Neuronal stem cell (in vitro differentiated cells): Measurements from ENCODE around the gene ZNF804A.

ENCODE experiments used
- DNase-seq: peaks from one replicate; pipeline ENCODE4 v3.0.0-alpha.2; 2013; ENCODE audit warnings: low spot score
- H2AFZ ChIP-seq: one replicate; pipeline ENCODE4 v1.6.1; 2013; ENCODE audit warnings: mild to moderate bottlenecking, low read length, inconsistent platforms
- H2AK5ac ChIP-seq: 2 replicates; pipeline ENCODE4 v1.6.1; 2013; ENCODE audit warnings: low read depth, mild to moderate bottlenecking, inconsistent platforms, low read length, moderate library complexity, mixed read lengths
- H2BK120ac ChIP-seq: 2 replicates; pipeline ENCODE4 v1.6.1; 2013; ENCODE audit warnings: low read depth, mild to moderate bottlenecking, inconsistent platforms, low read length, moderate library complexity, mixed read lengths
- H2BK12ac ChIP-seq: one replicate; pipeline ENCODE4 v1.6.1; 2013; ENCODE audit warnings: low read length, inconsistent platforms
- H2BK15ac ChIP-seq: 2 replicates; pipeline ENCODE4 v1.6.1; 2013; ENCODE audit warnings: mild to moderate bottlenecking, low read length, inconsistent platforms, mixed read lengths
- H2BK5ac ChIP-seq: one replicate; pipeline ENCODE4 v1.6.1; 2013; ENCODE audit warnings: inconsistent platforms, mild to moderate bottlenecking, low read length, moderate library complexity
- H3K14ac ChIP-seq: one replicate; pipeline ENCODE4 v1.6.1; 2013; ENCODE audit warnings: low read length, inconsistent platforms
- H3K18ac ChIP-seq: 2 replicates; pipeline ENCODE4 v1.6.1; 2013; ENCODE audit warnings: low read length, inconsistent platforms
- H3K23ac ChIP-seq: 2 replicates; pipeline ENCODE4 v1.6.1; 2013; ENCODE audit warnings: low read depth, mild to moderate bottlenecking, mixed read lengths, low read length, inconsistent platforms; ENCODE audit not compliant: poor library complexity
- H3K27ac ChIP-seq: replicated peaks from 3 replicates; pipeline ENCODE4 v1.5.1; 2013; ENCODE audit warnings: low read length, inconsistent platforms
- H3K27me3 ChIP-seq, 3 experiments: 2 replicates each; pipeline ENCODE4 v1.6.1; 2013; ENCODE audit warnings: low read length in 3 of 3, mild to moderate bottlenecking in 2 of 3, inconsistent platforms in 1 of 3, low read depth in 1 of 3, mixed read lengths in 1 of 3, moderate library complexity in 1 of 3; ENCODE audit not compliant: control insufficient read depth in 3 of 3, insufficient read depth in 3 of 3
- H3K36me3 ChIP-seq, 2 donors: replicated peaks in 1 of 2; 2 replicates each; pipeline ENCODE4 v1.6.1; 2013; ENCODE audit warnings: low read length in 2 of 2; ENCODE audit not compliant: control insufficient read depth in 2 of 2, insufficient read depth in 2 of 2
- H3K4ac ChIP-seq: 2 replicates; pipeline ENCODE4 v1.6.1; 2013; ENCODE audit warnings: inconsistent platforms, mild to moderate bottlenecking, low read length, moderate library complexity
- H3K4me1 ChIP-seq, 2 donors: 1 replicate in 1 of 2; 2 replicates in 1 of 2; pipeline ENCODE4 v1.6.1; 2013; ENCODE audit warnings: low read length in 2 of 2, low read depth in 1 of 2; ENCODE audit not compliant: control insufficient read depth in 2 of 2, insufficient read depth in 1 of 2
- H3K4me2 ChIP-seq: one replicate; pipeline ENCODE4 v1.6.1; 2013; ENCODE audit warnings: mild to moderate bottlenecking, low read length, inconsistent platforms; ENCODE audit not compliant: insufficient read depth, poor library complexity, severe bottlenecking
- H3K4me3 ChIP-seq, 2 donors: 2 replicates each; pipeline ENCODE4 v1.5.1; 2013; ENCODE audit warnings: low read length in 2 of 2, mild to moderate bottlenecking in 2 of 2, inconsistent platforms in 1 of 2, moderate library complexity in 1 of 2
- H3K79me1 ChIP-seq: one replicate; pipeline ENCODE4 v1.6.1; 2013; ENCODE audit warnings: low read depth, mild to moderate bottlenecking, inconsistent platforms, low read length, moderate library complexity
- H3K9ac ChIP-seq: one replicate; pipeline ENCODE4 v1.6.1; 2013; ENCODE audit warnings: mild to moderate bottlenecking, low read depth, low read length, inconsistent platforms; ENCODE audit not compliant: poor library complexity
- H3K9me3 ChIP-seq, 2 donors: replicated peaks in 1 of 2; 2 replicates each; pipeline versions ENCODE3 to v1.6.1; 2013; ENCODE audit warnings: low read length in 2 of 2, mild to moderate bottlenecking in 2 of 2, inconsistent platforms in 1 of 2, low read depth in 1 of 2, mixed read lengths in 1 of 2, moderate library complexity in 1 of 2; ENCODE audit not compliant: control insufficient read depth in 2 of 2, insufficient read depth in 1 of 2
- H4K8ac ChIP-seq: one replicate; pipeline ENCODE4 v1.6.1; 2013; ENCODE audit warnings: low read depth, mild to moderate bottlenecking, inconsistent platforms, low read length, moderate library complexity
- H4K91ac ChIP-seq: one replicate; pipeline ENCODE4 v1.6.1; 2013; ENCODE audit warnings: low read length, low read depth, mild to moderate bottlenecking, inconsistent platforms; ENCODE audit not compliant: poor library complexity
- WGBS, 2 donors: extraction: QIAGEN DNeasy Blood & Tissue Kit; methylation state at CpG; one replicate each; pipeline ENCODE4 v1.1.7; 2013; ENCODE audit warnings: missing lambda C conversion rate in 2 of 2, mixed read lengths in 1 of 2; ENCODE audit not compliant: insufficient read length in 2 of 2, insufficient replicate concordance in 1 of 2; ENCODE audit errors: extremely low coverage in 2 of 2; 5-methylcytosine and 5-hydroxymethylcytosine counted together

Gene ZNF804A

GRCh38 chr2:184767059-184767458 lies 168.7 kb downstream of the ZNF804A start:
- no peak overlapping the region for H3K9ac ChIP-seq
- H3K9me3 ChIP-seq: no peaks in the 10 kb centered on the region
- H2AK5ac ChIP-seq: no peak overlapping the region
- H3K4me3 ChIP-seq: no peak overlapping the region
- H3K4me2 ChIP-seq: no peak overlapping the region
- H3K4ac ChIP-seq: no peak overlapping the region
- H2BK120ac ChIP-seq: no peak overlapping the region
- no peak overlapping the region for H2AFZ ChIP-seq
- H2BK5ac ChIP-seq: no peak overlapping the region
- DNase-seq: no peak
- H3K27ac ChIP-seq: no peak overlapping the region
- H3K18ac ChIP-seq: no peak overlapping the region
- no peak overlapping the region for H3K23ac ChIP-seq
- H2BK15ac ChIP-seq: no peak overlapping the region
- no peak overlapping the region for H4K91ac ChIP-seq
- no peaks in the 10 kb centered on the region for H3K27me3 ChIP-seq
- no peak overlapping the region for H4K8ac ChIP-seq
- no peaks in the 10 kb centered on the region for H3K79me1 ChIP-seq
- no peak overlapping the region for H2BK12ac ChIP-seq
- no peaks in the 10 kb centered on the region for H3K4me1 ChIP-seq
- no peak overlapping the region for H3K14ac ChIP-seq
- no CpG with 5 or more reads among the region's 3 CpGs for WGBS, 2 donors
- no peaks in the 10 kb centered on the region for H3K36me3 ChIP-seq

- H2BK15ac ChIP-seq: no peak overlapping the region
Measured at GRCh38 chr2:184769023-184769422, 170.7 kb downstream of the ZNF804A start.

GRCh38 chr2:184769686-184770085 lies 171.4 kb downstream of the ZNF804A start:
- Histone ChIP-seq H3K4me1 (no peaks in the 10 kb centered on the region), H3K4me3 (no peak overlapping the region), H3K18ac (no peak overlapping the region), H3K36me3 (no peaks in the 10 kb centered on the region), H3K9ac (no peak overlapping the region), H2AFZ (no peak overlapping the region), H3K14ac (no peak overlapping the region), H2BK120ac (no peak overlapping the region), H3K27ac (no peak overlapping the region), H2AK5ac (no peak overlapping the region), H2BK15ac (no peak overlapping the region), H3K4ac (no peak overlapping the region), H3K4me2 (no peak overlapping the region), H3K23ac (no peak overlapping the region), H3K79me1 (no peaks in the 10 kb centered on the region), H4K8ac (no peak overlapping the region), H4K91ac (no peak overlapping the region), H2BK12ac (no peak overlapping the region), H3K9me3 (no peaks in the 10 kb centered on the region), H2BK5ac (no peak overlapping the region), H3K27me3 (no peaks in the 10 kb centered on the region)
- DNase-seq: no peak
- WGBS, 2 donors: no CpG with 5 or more reads among the region's 1 CpG

More at GRCh38 chr2:184769023-184769422, 170.7 kb downstream of the ZNF804A start:
- no peak overlapping the region for H3K4me3 ChIP-seq
- H3K9me3 ChIP-seq: no peaks in the 10 kb centered on the region
- H3K79me1 ChIP-seq: no peaks in the 10 kb centered on the region
- H3K23ac ChIP-seq: no peak overlapping the region
- H4K8ac ChIP-seq: no peak overlapping the region
- no CpG with 5 or more reads among the region's 2 CpGs for WGBS, 2 donors
- H3K18ac ChIP-seq: no peak overlapping the region
- H2BK12ac ChIP-seq: no peak overlapping the region
- no peak overlapping the region for H2AFZ ChIP-seq
- no peak overlapping the region for H3K4ac ChIP-seq
- H3K9ac ChIP-seq: no peak overlapping the region
- no peaks in the 10 kb centered on the region for H3K4me1 ChIP-seq
- no peak for DNase-seq
- H3K4me2 ChIP-seq: no peak overlapping the region
- H3K27me3 ChIP-seq: no peaks in the 10 kb centered on the region
- H3K36me3 ChIP-seq: no peaks in the 10 kb centered on the region
- no peak overlapping the region for H3K27ac ChIP-seq
- H4K91ac ChIP-seq: no peak overlapping the region
- no peak overlapping the region for H2AK5ac ChIP-seq
- no peak overlapping the region for H3K14ac ChIP-seq
- no peak overlapping the region for H2BK5ac ChIP-seq
- no peak overlapping the region for H2BK120ac ChIP-seq

- Histone ChIP-seq H4K91ac (no peak overlapping the region), H2AK5ac (no peak overlapping the region), H3K4ac (no peak overlapping the region), H3K27ac (no peak overlapping the region), H4K8ac (no peak overlapping the region), H3K18ac (no peak overlapping the region), H2BK120ac (no peak overlapping the region), H3K4me3 (no peak overlapping the region), H3K23ac (no peak overlapping the region), H3K4me1 (no peaks in the 10 kb centered on the region), H3K4me2 (no peak overlapping the region), H3K79me1 (no peaks in the 10 kb centered on the region), H3K9me3 (no peaks in the 10 kb centered on the region), H2AFZ (no peak overlapping the region), H2BK5ac (no peak overlapping the region), H3K27me3 (no peaks in the 10 kb centered on the region), H2BK15ac (no peak overlapping the region), H2BK12ac (no peak overlapping the region), H3K36me3 (no peaks in the 10 kb centered on the region), H3K14ac (no peak overlapping the region), H3K9ac (no peak overlapping the region)
- no CpG with 5 or more reads among the region's 2 CpGs for WGBS, 2 donors
- no peak for DNase-seq
Measured at GRCh38 chr2:184779777-184780176, 181.4 kb downstream of the ZNF804A start.
